ENCODE data around the gene PIGM.

PIGM gene

DNA sequence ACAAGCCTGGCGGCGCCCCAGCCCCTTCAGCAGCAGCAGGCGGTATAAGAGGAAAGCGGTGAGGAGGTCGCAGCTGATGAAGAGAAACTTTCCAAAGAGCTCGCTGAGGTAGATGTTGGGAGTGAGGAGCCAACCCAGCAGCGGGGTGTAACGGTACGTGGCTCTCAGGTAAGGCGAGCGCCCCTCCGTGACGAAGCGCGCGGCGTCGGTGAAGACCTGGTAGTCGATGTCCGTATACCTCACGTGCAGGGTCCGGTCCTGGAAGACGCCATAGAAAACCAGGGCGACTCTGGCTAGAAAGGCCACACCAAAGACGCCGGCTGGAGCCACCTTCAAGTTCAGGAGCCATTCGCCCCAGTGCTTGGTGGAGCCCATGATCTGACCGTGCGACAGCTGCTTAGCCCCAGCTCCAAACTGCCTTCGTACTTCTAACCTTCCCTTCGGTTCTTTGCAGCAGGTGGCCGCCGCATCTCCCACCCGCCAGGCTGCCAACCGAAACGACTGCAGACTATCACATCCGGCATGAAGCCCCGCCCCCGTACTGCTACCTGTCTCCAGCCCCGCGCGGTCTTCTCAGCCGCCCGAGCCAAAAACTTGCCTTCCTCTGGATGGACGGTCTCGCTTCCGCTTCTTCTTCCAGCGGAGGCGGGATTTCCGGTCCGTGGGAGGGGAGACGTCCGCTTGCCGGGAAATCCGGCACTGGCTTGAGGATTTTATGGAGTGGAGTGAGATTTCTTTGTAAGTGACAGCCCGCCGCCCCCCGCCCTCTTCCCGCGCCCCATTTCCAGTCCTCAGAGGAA lies at the start of gene PIGM:
Gene PIGM (minus strand): TSS at position 626 of the 800 bp plus-strand sequence. CDS start 251 bp downstream, at position 375.
- DNase-seq: peak; percentile 78

DNA sequence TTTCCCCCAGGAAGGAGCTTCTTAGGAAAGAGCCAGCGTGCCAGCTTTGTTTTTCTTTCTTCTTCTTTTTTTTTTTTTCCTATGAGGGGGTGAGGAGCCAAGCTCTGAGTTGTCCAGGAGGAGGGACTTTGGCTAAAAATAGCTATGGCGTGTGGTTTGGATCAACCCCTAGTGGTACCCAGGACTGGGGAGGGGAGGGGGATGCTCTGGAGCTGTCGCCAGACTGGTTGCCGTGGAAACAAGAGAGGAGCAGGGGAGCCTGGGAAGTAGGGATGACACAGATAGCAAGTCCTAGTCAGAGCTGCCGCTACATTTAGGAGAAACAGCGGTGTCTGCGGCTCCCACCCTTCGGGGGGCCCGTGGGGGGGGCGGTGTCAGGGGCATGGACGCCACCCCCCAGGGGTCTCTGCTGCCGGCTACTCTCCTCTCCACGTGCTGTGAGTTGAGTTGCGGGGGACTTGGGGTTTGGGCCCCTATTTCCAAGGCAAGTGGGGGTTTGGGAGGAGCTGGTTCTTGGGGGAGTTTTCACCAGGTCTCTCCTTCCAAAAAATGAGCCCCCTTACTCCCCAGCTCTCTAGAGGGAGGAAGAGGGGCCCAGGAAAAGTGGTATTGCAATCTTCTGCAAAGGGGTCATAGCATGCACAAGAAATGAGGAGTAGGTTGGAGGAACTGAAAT lies 49.6 kb upstream of the PIGM start, which contains the start of gene KCNJ9:
Gene KCNJ9 (plus strand): TSS at position 278 of the 676 bp plus-strand sequence. CDS start 2,493 bp downstream, outside the sequence.
- no peak for DNase-seq

DNA sequence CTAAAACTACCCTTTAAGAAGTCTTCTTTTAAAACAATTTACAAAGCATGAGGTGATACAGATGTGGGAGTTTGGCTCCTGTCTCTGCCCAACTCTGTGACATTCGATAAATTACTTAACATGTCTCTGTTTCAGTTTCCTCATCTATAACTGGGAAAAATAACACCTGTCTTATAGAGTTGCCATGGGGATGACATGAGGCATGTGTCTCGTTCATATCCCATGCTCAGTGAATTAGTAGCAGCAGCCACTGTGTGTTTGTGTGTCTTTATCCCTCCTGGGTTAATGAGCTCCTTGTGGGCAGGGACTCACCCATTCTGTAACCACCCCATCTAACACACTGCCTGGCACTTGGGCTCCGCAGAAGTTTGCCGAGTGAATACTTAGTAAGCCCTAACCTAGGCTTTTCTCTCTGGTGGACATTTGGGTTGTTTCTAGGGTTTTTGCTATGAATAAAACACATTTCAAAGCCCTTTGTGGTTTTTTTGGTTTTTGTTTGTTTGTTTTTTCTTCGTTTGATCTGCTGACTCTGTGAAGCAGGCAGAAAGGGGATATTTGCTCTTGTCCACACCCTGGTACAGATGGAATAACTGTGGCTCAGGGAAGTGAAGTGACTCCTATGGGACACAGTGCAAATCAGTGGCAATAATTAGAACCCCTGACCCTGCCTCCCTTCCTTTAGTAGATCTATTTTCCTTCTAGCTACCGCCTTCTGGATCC lies 48.8 kb upstream of the PIGM start:
- DNase-seq: no peak

DNA sequence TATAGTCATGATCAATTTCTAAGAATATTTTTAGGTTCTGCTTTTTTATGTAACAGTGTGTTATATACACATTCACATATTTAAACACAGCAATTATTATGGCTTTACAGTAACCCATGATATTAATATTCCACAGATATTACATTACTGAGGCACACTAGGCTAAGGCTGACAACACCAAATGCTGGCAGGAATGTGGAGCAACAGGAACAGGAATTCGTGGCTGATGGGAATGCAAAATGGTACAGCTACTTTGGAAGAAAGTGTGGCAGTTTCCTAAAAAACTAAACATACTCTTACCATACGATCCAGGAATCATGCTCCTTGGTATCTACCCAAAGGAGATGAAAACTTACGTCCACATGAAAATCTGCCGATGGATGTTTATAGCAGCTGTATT lies 47.7 kb upstream of the PIGM start:
- no peak for DNase-seq

DNA sequence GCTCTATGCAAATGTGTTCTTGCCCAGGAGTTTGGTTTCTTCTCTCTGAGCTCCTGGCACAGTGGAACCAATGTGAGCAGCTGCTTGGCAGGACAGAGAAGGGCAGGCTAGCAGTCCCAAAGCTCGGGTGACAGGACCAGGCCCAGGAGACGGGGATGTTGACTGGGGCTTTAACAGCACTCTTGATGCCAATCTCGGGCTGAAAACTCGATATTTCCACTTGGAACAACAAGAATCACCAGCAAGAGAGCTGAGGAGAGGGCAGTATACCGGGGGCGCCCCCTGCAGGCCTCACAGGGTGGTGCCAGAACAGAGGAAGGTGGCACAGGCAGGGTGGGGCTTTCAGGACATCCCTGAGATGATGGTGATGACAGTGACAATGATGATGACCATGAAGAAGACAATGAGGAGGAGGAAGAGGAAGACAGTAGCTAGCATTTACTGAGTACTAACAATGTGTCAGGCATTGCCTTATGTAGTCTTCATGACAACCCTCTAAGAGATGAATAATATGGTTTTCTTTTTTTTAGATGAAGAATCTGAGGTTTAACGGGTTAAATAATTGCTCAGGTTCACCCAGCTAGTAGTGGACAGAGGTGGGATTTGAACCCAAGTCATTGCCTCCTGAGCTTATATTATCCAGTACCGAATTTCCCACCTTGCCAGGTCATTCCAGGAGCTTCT lies 46.9 kb upstream of the PIGM start:
- peak; percentile 8 for DNase-seq

DNA sequence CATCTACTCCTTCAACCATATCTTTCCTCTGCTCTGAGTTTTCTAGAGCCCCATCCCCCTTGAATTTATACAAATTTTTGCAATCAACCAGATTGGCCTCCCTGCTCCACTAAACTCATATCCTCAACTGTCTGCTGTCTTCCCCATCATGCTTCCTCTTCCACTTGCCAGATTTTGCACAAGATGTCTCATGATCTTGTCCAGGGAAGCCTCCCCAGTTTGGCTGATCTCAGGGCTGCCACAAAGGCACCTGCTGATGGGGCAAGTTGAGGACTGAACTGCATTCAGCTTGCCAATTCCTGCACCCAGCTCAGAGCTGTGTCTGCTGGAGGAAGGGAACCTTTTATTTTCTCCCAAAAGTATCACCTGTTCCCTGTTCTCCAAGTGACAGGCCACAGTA lies 45.7 kb upstream of the PIGM start:
- DNase-seq: no peak

DNA sequence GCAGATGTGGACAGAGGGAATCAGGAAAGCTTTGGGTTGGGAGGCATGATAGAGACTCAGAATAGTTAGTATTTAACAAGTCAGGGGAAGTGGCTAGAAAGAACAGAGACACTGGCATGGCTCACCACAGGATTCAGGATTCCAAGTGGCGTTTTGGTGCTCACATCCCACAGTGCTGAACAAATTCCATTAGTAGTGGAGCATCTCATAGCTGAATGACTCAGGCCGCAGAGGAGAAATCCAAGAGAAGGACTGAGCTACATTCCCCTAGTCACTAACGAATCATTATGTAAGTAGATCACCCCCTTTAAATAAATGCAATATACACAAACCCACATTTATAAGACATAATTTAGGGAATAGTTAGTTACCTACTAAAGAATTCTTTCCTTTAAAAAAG lies 44.5 kb upstream of the PIGM start:
- DNase-seq: peak; percentile 16

DNA sequence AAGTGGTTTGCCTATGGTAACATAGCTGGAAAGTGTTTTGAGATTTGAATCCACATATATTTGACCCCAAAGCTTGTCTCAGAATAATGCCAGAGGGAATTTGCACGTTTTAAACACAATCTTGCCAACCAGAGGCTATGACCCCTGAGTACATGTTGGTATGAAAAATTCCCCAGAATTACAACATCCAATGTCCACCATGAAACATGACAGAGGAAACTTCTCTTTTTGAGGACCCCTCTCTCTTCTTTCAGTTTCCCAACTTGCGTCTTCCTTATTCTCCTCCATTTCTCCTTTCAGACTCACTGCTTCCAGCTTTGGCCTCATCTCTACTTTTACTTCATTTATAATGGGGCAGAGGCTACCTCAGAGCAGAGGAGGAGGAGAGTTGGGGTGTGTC lies 44.0 kb upstream of the PIGM start:
- DNase-seq: no peak

DNA sequence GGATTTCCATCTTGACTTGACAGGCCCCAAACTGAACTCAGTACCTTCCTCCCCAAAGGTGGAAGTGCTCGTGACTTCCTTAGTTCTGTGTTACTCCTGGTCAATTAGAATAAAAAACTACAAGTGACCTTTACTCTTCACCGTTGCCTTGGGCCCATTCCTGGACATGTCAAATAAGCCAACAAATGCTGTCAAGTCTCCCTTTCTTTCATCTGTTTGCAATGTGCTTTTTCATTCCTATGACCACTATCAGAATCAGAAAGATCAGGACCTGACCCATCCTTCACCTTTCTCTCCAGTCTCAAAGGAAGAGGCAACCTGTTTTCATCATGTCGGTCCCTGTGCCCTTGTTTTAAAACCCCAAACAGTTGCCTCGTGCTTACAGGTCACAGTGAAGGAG lies 43.1 kb upstream of the PIGM start:
- DNase-seq: no peak

DNA sequence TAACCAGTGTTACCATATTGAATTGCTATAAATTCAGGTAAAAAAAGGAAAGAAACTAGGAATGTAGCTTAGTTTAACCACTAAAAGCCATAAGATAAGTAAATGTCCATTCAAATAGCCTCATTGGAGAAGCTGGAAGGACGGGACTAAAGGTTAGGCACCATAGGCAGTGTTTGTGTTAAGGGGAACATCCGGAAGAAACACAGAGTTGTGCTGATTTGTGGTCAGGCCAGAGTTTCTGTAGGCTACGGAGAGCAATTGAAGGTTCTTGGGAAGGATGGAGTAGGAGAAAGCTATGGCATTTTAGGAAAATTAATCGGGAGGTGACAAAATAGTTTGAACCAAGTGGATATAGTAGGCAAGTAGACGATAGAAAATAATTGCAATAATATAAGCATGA lies 39.5 kb upstream of the PIGM start:
- DNase-seq: no peak

DNA sequence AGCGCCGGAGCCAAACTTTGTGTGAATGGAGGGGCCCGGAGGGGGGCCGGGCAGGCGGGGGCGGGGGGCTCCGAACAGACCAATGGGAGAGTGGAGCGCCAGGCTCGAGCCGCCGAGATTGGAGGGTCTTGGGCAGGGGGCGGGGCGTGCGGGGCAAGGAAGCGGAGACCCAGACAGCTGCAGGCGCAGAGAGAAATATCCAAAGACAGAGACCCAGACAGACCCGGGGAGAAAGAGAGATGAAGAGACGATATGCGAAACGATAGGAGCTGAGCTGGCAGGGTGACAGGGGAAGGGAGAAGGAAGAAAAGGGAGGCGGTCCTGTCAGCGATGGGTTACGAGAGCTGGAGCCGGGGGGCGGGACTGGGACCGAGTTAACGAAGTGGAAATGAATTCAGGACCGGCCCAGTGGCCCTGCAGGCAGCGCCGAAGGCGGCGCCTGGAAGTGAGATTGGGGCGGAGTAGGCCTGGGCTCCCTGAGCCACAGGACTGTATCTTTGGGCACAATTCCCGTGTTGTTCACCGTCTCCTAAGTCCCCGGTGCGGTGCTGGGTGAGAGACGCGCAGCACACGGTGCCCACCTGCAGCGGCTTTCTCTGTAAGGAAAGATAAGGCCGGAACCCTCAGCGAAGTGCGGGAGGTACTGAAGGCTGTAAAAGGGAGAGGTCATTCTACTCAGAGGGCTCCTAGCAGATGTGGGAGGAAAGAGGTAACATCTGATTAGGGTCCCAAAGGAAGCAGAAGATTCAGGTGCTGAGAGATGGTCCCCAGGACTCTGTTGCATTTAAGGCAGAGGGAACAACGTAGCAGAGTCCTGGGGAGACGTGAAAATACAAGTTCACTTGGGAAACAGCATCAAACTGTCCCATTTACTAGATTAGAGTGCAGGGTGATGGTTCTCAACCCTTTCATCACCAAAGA lies 38.7 kb upstream of the PIGM start:
- no peak for DNase-seq

DNA sequence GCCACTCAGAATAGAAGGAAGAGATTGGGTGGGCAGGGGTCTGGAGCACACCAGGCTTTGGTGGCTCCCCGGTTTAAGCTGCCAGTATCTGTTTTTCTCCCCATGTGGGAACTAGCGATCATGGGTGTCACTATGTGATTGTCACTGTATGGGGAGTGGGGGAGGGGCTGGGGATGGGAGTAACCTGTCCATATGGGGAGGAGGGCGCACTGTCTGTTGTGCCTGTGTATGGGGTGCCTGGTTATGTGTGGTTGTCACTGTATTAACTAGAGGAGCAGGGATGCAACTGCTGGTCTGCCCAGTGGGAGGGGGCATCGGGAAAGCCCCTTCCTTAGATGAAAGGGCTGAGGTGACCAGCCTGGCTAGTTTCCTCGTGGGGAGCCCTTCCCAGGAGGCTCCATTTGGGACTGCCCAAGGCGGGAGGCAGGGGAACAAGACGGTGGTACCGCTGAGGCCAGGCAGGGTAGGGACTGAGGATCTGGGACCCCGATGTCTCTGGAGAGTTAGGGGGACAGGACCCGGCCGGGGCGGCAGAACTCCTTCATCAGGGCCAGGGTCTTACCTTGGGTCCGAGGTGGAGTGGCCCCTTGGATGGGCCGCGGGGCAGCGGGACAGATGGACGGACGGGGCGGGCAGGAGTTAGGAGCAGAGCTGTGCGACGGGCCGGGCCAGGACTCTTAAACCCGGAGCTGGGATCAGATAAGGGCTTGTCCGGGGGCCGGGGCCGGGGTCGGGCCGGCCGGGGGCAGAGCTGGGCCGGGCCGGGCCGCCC lies 37.9 kb upstream of the PIGM start, which contains the start of gene KCNJ10:
Gene KCNJ10 (minus strand): TSS at position 701 of the 772 bp plus-strand sequence. CDS start 27,628 bp downstream, outside the sequence.
- no peak for DNase-seq

DNA sequence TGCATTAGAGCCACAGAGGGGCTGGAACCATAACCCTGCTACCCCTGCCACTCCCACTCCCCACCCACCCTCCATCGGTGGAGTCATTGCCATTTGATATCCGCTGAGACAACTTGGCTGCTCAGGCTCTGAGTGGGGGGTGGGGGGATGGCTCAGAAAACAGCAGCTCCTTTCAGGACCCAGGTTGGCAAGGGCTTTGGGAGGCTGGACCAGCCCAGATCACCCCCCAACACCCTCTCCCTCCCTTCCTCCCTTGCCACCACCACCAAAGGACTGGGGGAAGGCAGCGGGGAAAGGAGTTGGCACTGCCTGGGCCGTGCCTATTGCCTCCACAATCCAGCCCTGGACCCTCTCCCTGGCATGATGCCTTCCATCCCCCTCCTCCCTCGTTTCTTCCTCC lies 36.4 kb upstream of the PIGM start:
- no peak for DNase-seq

DNA sequence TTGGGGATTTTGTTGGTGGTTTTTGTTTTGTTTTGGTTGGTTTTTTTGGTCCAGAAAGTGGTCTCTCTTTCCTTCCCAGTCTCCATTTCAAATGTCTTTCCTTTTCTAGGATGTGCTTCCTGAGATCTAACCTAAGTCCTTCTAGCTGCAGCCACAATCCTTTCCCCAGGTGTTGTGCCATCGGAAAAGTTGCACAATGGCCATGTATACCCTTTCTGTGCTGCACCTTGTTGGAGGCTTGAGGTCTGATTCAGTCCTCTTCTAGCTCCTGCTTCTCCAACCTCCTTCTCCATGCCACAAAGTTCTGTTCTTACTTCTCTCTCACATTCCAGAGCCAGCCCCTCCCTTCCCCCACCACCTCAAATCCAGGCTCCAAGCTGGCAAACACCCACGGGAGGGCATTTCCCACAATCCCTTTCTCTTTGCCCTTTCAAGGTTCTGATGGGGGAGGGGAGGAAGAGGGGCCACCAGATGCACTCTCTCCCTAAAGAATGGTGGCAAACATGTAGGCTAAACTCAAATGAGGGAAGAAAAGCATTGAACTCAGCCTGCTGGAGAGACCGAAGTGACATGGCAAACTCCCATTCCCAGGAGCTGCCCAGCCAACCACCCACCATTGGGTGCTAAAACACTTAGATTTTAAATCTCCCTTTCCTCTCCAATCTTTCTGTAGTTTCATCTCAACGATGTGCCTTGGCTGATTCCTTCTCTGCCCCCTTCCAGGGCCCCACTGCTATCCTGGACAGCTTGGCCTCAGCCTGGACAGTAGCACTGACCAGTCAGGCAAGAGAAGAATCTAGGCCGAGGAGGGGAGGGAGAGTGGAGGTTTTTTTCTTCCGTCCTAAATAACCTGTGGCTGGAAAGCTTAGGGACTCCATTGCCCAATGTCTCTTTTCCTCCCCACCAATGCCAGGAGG lies 35.3 kb upstream of the PIGM start:
- DNase-seq: no peak

DNA sequence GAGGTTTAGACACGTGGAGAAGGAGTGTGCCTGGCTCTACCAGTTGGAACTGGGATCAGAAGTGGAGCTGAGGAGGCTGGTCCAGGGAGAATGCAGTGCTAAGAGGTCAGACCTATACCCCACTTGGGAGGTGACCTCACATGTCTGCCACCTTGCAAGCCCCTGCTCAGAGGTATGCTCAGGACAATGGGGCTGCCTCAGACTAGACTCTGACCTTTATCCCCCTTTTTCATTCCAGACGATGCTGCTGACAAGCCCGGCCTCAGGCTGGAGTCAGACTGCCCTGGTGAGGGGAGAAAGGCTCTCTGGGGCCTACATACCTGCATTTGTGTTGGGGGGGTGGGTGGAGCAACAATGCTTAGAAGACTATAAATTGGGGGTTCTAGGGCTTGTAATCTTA lies 33.0 kb upstream of the PIGM start:
- DNase-seq: no peak

DNA sequence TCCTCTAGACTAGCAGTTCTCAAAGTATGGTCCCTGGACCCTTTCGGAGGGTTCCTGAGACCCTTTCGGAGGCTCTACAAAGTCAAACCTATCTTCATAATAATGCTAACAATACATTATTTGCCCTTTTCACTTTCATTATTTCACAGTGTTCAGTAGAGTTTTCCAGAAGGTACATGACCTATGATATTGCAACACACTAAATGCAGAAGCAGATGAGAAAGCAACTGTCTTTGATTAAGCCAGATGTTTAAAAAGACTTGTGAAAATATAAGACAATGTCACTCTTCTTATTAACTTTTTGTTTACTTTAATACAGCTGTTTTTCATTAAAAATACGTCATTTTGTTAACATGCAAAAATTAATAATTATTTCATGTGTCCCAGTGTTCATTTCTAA lies 32.4 kb upstream of the PIGM start:
- DNase-seq: no peak

DNA sequence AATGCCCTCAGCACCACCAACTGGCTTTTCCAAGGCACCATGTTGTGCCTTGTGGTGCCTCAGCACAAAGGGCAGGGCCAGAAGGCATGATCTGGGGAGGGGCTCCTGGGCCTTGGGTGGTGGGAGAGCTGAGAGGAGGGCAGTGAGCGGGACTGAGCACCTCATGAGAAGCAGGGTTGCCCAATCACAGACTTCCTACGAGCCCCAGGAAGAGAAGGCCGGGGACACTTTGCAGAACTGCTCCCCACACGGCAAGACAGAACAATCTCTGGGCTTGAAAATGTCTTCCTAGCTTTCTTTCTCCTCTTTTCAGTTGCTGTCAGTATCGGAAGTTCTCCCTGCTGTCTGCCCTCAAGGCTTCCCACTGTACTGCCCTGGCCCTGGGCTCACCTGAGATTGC lies 31.4 kb upstream of the PIGM start:
- no peak for DNase-seq

DNA sequence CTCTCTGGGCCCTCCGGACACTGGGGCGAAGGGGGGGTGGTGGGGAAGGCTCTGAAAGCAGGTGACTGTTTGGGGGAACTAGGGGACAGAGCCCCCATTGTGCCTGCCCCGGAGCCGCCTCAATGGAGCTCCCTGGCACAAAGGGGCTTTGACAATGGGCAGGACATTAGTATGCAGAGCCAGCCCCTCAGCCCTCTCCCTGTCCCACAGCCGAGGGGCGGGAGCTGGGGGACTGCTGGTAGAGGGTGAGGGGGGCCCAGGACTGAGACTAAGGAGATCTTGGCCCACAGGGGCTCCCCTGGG lies 30.4 kb upstream of the PIGM start:
- no peak for DNase-seq

DNA sequence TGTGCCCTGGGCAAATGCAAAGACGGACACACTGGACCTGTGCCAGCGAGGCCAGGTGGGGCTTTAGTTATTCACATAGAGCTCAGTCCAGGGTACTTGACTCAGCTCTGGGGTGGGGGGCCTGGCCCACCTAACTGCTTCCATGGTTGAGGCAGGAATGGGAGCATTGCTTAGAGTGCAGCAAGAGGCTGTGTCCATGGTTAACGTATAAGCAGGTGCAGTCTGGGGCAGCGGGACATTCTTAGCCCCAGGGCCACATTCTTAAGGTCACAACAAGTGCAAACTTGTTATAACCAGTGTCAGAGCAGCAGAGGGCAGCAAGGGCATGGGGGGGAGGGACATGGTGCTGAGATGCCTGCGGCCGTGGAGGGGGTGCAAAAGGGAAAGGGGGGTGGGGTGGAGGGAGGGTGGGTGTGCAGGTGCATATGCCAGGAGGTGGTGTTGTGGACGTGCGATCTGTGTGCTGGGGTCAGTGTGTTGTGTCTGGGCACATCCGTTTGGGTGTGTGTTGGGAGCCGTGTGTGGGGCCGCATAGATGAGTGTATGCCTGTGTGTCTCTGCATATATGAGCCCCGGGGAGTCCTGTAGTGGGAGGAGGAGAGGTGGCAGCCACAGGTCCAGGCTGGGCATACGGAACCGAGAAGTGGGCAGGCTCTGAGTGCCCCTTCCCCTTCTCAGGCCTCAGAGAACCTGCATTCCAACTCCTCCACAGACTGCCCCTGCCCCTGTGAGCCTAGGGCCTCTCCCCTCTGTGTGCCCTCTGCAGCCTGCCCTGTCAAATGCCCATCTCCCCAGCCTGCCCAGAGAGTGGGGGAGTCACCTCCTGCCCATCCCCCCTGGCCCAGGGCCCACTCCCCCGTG lies 29.8 kb upstream of the PIGM start:
- no peak for DNase-seq

Data from HCEC 1CT (cell line).